HG03196 (cell line): ENCODE data around the gene CXCL16.
"Not testable (repeated sequence)": the region's sequence is repeated elsewhere in the genome, so short reads cannot be mapped to it uniquely, and the experiment has no call there.

ENCODE experiments used
- ATAC-seq: cut with Tn5 transposase; IDR thresholded peaks from one replicate; pipeline ENCODE4 v1.9.1; 2021; ENCODE audit not compliant: unreplicated experiment

CXCL16 gene

GRCh38 chr17:4721203-4722135 is 18.3 kb downstream of the CXCL16 start:
- ATAC-seq = no peak

- no peak for ATAC-seq
Measured at GRCh38 chr17:4720787-4721186, 18.9 kb downstream of the CXCL16 start.

- ATAC-seq = no peak
Measured at GRCh38 chr17:4719684-4720221, 20.0 kb downstream of the CXCL16 start.

GRCh38 chr17:4719146-4719545 is 20.6 kb downstream of the CXCL16 start:
- no peak for ATAC-seq

- no peak for ATAC-seq
Measured at GRCh38 chr17:4718276-4718675, 21.5 kb downstream of the CXCL16 start.

- no peak for ATAC-seq
Measured at GRCh38 chr17:4717791-4718190, 21.9 kb downstream of the CXCL16 start.

GRCh38 chr17:4716081-4716480 is 23.6 kb downstream of the CXCL16 start:
- ATAC-seq = no peak

GRCh38 chr17:4715063-4715744 is 24.5 kb downstream of the CXCL16 start:
- no peak for ATAC-seq

- ATAC-seq = not testable (repeated sequence)
Measured at GRCh38 chr17:4714340-4715062, 25.2 kb downstream of the CXCL16 start.

- ATAC-seq = no peak
Measured at GRCh38 chr17:4712526-4712925, 27.2 kb downstream of the CXCL16 start.

- no peak for ATAC-seq
Measured at GRCh38 chr17:4711661-4712181, 28.0 kb downstream of the CXCL16 start.

GRCh38 chr17:4710693-4711634 is 28.8 kb downstream of the CXCL16 start:
- ATAC-seq = no peak

GRCh38 chr17:4709794-4710692 is 29.7 kb downstream of the CXCL16 start, which contains the start of gene ARRB2:
Gene ARRB2 (plus strand): TSS chr17:4710632. CDS start chr17:4710722, 90 bp downstream.
- ATAC-seq = peak; percentile 75

- no peak for ATAC-seq
Measured at GRCh38 chr17:4708436-4708835, 31.3 kb downstream of the CXCL16 start.

GRCh38 chr17:4706121-4706520 is 33.6 kb downstream of the CXCL16 start:
- no peak for ATAC-seq

GRCh38 chr17:4704991-4705390 is 34.7 kb downstream of the CXCL16 start:
- ATAC-seq = no peak

GRCh38 chr17:4704574-4704907 is 35.2 kb downstream of the CXCL16 start:
- ATAC-seq = not testable (repeated sequence)

GRCh38 chr17:4703330-4703691 is 36.4 kb downstream of the CXCL16 start:
- no peak for ATAC-seq

GRCh38 chr17:4701116-4701515 is 38.6 kb downstream of the CXCL16 start:
- no peak for ATAC-seq
